ENCODE measurements around the gene TMIGD2. TPM values are rescaled to one million over a fixed set of nuclear protein-coding genes. Genes with fewer than 3 reads are reported as not detected.
A peak's percentile ranks its signal among the peaks of the same experiment; 100 is the strongest.
"Not testable (repeated sequence)": the region's sequence is repeated elsewhere in the genome, so short reads cannot be mapped to it uniquely, and the experiment has no call there.

The TMIGD2 gene
- total RNA-seq, 2 donors from 2014 or later: 2.5 to 4.1 TPM

- no peak overlapping the region for H3K27ac Mint-ChIP-seq
- no peak for ATAC-seq (replicated peaks)
- H3K27me3 Mint-ChIP-seq: no peaks in the 10 kb centered on the region
- peak overlapping the region; percentile 88 for H3K4me3 Mint-ChIP-seq
- H3K4me1 Mint-ChIP-seq: peaks cover 13% of the 10 kb centered on the region
- H3K9me3 Mint-ChIP-seq: peaks cover 5% of the 10 kb centered on the region
- peaks cover 15% of the 10 kb centered on the region for H3K36me3 Mint-ChIP-seq (ENCODE audit: low read depth)
These were observed 27.7 kb upstream of the TMIGD2 start for GRCh38 chr19:4329858-4330257.

GRCh38 chr19:4328991-4329681 is 26.9 kb upstream of the TMIGD2 start:
- H3K36me3 Mint-ChIP-seq (ENCODE audit: low read depth); ATAC-seq (replicated peaks); H3K4me1 Mint-ChIP-seq: not testable (repeated sequence)

GRCh38 chr19:4328243-4328990 is 26.2 kb upstream of the TMIGD2 start:
- peak; percentile 89 for ATAC-seq (replicated peaks)
- no peaks in the 10 kb centered on the region for H3K27me3 Mint-ChIP-seq
- peaks cover 6% of the 10 kb centered on the region for H3K36me3 Mint-ChIP-seq (ENCODE audit: low read depth)
- H3K4me1 Mint-ChIP-seq: peaks cover 4% of the 10 kb centered on the region
- H3K27ac Mint-ChIP-seq: peak overlapping the region; percentile 78
- H3K4me3 Mint-ChIP-seq: peak overlapping the region; percentile 88
- H3K9me3 Mint-ChIP-seq: no peaks in the 10 kb centered on the region

More at GRCh38 chr19:4328991-4329681, 26.9 kb upstream of the TMIGD2 start:
- Mint-ChIP-seq H3K4me3 (peak overlapping the region; percentile 88), H3K27ac (peak overlapping the region; percentile 78)
- H3K27me3 Mint-ChIP-seq, H3K9me3 Mint-ChIP-seq: not testable (repeated sequence)

GRCh38 chr19:4327877-4328242 is 25.7 kb upstream of the TMIGD2 start:
- H3K9me3 Mint-ChIP-seq: no peaks in the 10 kb centered on the region
- H3K27me3 Mint-ChIP-seq: no peaks in the 10 kb centered on the region
- peak; percentile 25 for ATAC-seq (replicated peaks)
- peaks cover 6% of the 10 kb centered on the region for H3K36me3 Mint-ChIP-seq (ENCODE audit: low read depth)
- H3K4me1 Mint-ChIP-seq: peaks cover 4% of the 10 kb centered on the region
- peak overlapping the region; percentile 78 for H3K27ac Mint-ChIP-seq
- peak overlapping the region; percentile 88 for H3K4me3 Mint-ChIP-seq

- H3K4me1 Mint-ChIP-seq: peaks cover 4% of the 10 kb centered on the region
- peak overlapping the region; percentile 88 for H3K4me3 Mint-ChIP-seq
- no peaks in the 10 kb centered on the region for H3K9me3 Mint-ChIP-seq
- peak; percentile 54 for ATAC-seq (replicated peaks)
- H3K36me3 Mint-ChIP-seq (ENCODE audit: low read depth): peaks cover 6% of the 10 kb centered on the region
- H3K27ac Mint-ChIP-seq: peak overlapping the region; percentile 78
- no peaks in the 10 kb centered on the region for H3K27me3 Mint-ChIP-seq
These were observed 25.2 kb upstream of the TMIGD2 start for GRCh38 chr19:4327252-4327876.

- Mint-ChIP-seq H3K4me1 (peaks cover 4% of the 10 kb centered on the region), H3K9me3 (no peaks in the 10 kb centered on the region), H3K27me3 (no peaks in the 10 kb centered on the region), H3K4me3 (peak overlapping the region; percentile 88), H3K36me3 (ENCODE audit: low read depth) (peaks cover 6% of the 10 kb centered on the region), H3K27ac (no peak overlapping the region)
- no peak for ATAC-seq (replicated peaks)
These were observed 24.7 kb upstream of the TMIGD2 start for GRCh38 chr19:4326837-4327251.

- Mint-ChIP-seq H3K36me3 (ENCODE audit: low read depth) (peaks cover 6% of the 10 kb centered on the region), H3K9me3 (no peaks in the 10 kb centered on the region)
- no peak for ATAC-seq (replicated peaks)
These were observed 24.1 kb upstream of the TMIGD2 start for GRCh38 chr19:4326215-4326836.

GRCh38 chr19:4324228-4324627 is 22.0 kb upstream of the TMIGD2 start:
- H3K27ac Mint-ChIP-seq: no peak overlapping the region
- H3K4me3 Mint-ChIP-seq: no peak overlapping the region
- peaks cover 4% of the 10 kb centered on the region for H3K4me1 Mint-ChIP-seq
- H3K36me3 Mint-ChIP-seq (ENCODE audit: low read depth): peaks cover 6% of the 10 kb centered on the region
- ATAC-seq (replicated peaks): no peak
- no peaks in the 10 kb centered on the region for H3K27me3 Mint-ChIP-seq
- no peaks in the 10 kb centered on the region for H3K9me3 Mint-ChIP-seq

More at GRCh38 chr19:4326215-4326836, 24.1 kb upstream of the TMIGD2 start:
- Mint-ChIP-seq H3K4me3 (peak overlapping the region; percentile 88), H3K27me3 (no peaks in the 10 kb centered on the region), H3K4me1 (peaks cover 4% of the 10 kb centered on the region), H3K27ac (no peak overlapping the region)

GRCh38 chr19:4323692-4324091 is 21.5 kb upstream of the TMIGD2 start:
- no peaks in the 10 kb centered on the region for H3K9me3 Mint-ChIP-seq
- peaks cover 4% of the 10 kb centered on the region for H3K4me1 Mint-ChIP-seq
- peaks cover 4% of the 10 kb centered on the region for H3K36me3 Mint-ChIP-seq (ENCODE audit: low read depth)
- H3K27me3 Mint-ChIP-seq: no peaks in the 10 kb centered on the region
- H3K4me3 Mint-ChIP-seq: no peak overlapping the region
- no peak for ATAC-seq (replicated peaks)
- H3K27ac Mint-ChIP-seq: no peak overlapping the region

GRCh38 chr19:4322942-4323665 is 20.9 kb upstream of the TMIGD2 start:
- H3K9me3 Mint-ChIP-seq: no peaks in the 10 kb centered on the region
- H3K27me3 Mint-ChIP-seq: no peaks in the 10 kb centered on the region
- peaks cover 4% of the 10 kb centered on the region for H3K4me1 Mint-ChIP-seq
- no peak overlapping the region for H3K4me3 Mint-ChIP-seq
- no peaks in the 10 kb centered on the region for H3K36me3 Mint-ChIP-seq (ENCODE audit: low read depth)
- no peak overlapping the region for H3K27ac Mint-ChIP-seq
- no peak for ATAC-seq (replicated peaks)

- Mint-ChIP-seq H3K4me3 (no peak overlapping the region), H3K9me3 (no peaks in the 10 kb centered on the region), H3K36me3 (ENCODE audit: low read depth) (no peaks in the 10 kb centered on the region), H3K4me1 (no peaks in the 10 kb centered on the region), H3K27ac (no peak overlapping the region), H3K27me3 (no peaks in the 10 kb centered on the region)
- no peak for ATAC-seq (replicated peaks)
These were observed 18.2 kb upstream of the TMIGD2 start for GRCh38 chr19:4320419-4320818.

GRCh38 chr19:4319067-4319718 is 17.0 kb upstream of the TMIGD2 start:
- H3K27ac Mint-ChIP-seq: peak overlapping the region; percentile 3
- H3K4me1 Mint-ChIP-seq: no peaks in the 10 kb centered on the region
- no peak for ATAC-seq (replicated peaks)
- no peaks in the 10 kb centered on the region for H3K36me3 Mint-ChIP-seq (ENCODE audit: low read depth)
- H3K27me3 Mint-ChIP-seq: no peaks in the 10 kb centered on the region
- H3K9me3 Mint-ChIP-seq: no peaks in the 10 kb centered on the region
- no peak overlapping the region for H3K4me3 Mint-ChIP-seq

GRCh38 chr19:4318460-4318859 is 16.3 kb upstream of the TMIGD2 start:
- Mint-ChIP-seq H3K9me3 (no peaks in the 10 kb centered on the region), H3K4me3 (no peak overlapping the region), H3K27me3 (no peaks in the 10 kb centered on the region), H3K27ac (peak overlapping the region; percentile 3), H3K36me3 (ENCODE audit: low read depth) (no peaks in the 10 kb centered on the region), H3K4me1 (no peaks in the 10 kb centered on the region)
- ATAC-seq (replicated peaks): no peak

All from activated T-helper 17 cell treated with anti-CD3 and anti-CD28 coated beads, Interleukin-2, amount 50 U/mL, for 72 hours (primary cell).